HG02973 (cell line): ENCODE measurements around the gene PLCB1.
"Not testable (repeated sequence)": the region's sequence is repeated elsewhere in the genome, so short reads cannot be mapped to it uniquely, and the experiment has no call there.

Experiments used
- ATAC-seq: cut with Tn5 transposase; IDR thresholded peaks from one replicate; pipeline ENCODE4 v1.9.1; 2021; ENCODE audit warnings: moderate library complexity; ENCODE audit not compliant: unreplicated experiment

PLCB1 gene

GRCh38 chr20:8330319-8330784 lies 198.3 kb downstream of the PLCB1 start:
- no peak for ATAC-seq

GRCh38 chr20:8330785-8331695 lies 199.0 kb downstream of the PLCB1 start:
- ATAC-seq = no peak

- ATAC-seq = no peak
These were observed 199.8 kb downstream of the PLCB1 start for GRCh38 chr20:8331740-8332412.

GRCh38 chr20:8334641-8335040 lies 202.6 kb downstream of the PLCB1 start:
- no peak for ATAC-seq

- ATAC-seq = no peak
These were observed 203.0 kb downstream of the PLCB1 start for GRCh38 chr20:8335059-8335458.

GRCh38 chr20:8335495-8336195 lies 203.6 kb downstream of the PLCB1 start:
- no peak for ATAC-seq

- ATAC-seq = no peak
These were observed 207.3 kb downstream of the PLCB1 start for GRCh38 chr20:8339349-8339748.

- ATAC-seq = no peak
These were observed 210.3 kb downstream of the PLCB1 start for GRCh38 chr20:8342391-8342790.

GRCh38 chr20:8344106-8344505 lies 212.0 kb downstream of the PLCB1 start:
- no peak for ATAC-seq

- no peak for ATAC-seq
These were observed 212.6 kb downstream of the PLCB1 start for GRCh38 chr20:8344631-8345030.

GRCh38 chr20:8346700-8347270 lies 214.7 kb downstream of the PLCB1 start:
- ATAC-seq = no peak

- not testable (repeated sequence) for ATAC-seq
These were observed 218.2 kb downstream of the PLCB1 start for GRCh38 chr20:8350225-8350624.

- ATAC-seq = no peak
These were observed 220.4 kb downstream of the PLCB1 start for GRCh38 chr20:8352486-8352885.

- ATAC-seq = no peak
These were observed 221.4 kb downstream of the PLCB1 start for GRCh38 chr20:8353512-8353911.

- no peak for ATAC-seq
These were observed 223.4 kb downstream of the PLCB1 start for GRCh38 chr20:8355453-8355852.

GRCh38 chr20:8356806-8357205 lies 224.7 kb downstream of the PLCB1 start:
- no peak for ATAC-seq

- no peak for ATAC-seq
These were observed 225.6 kb downstream of the PLCB1 start for GRCh38 chr20:8357703-8358102.

GRCh38 chr20:8360035-8360434 lies 228.0 kb downstream of the PLCB1 start:
- no peak for ATAC-seq

- ATAC-seq = no peak
These were observed 229.1 kb downstream of the PLCB1 start for GRCh38 chr20:8361006-8361652.

GRCh38 chr20:8361779-8362178 lies 229.7 kb downstream of the PLCB1 start:
- no peak for ATAC-seq

- ATAC-seq = no peak
These were observed 230.4 kb downstream of the PLCB1 start for GRCh38 chr20:8362457-8362856.
